ENCODE data around the gene USP9Y.

USP9Y gene

GRCh38 chrY:12784521-12784920 is 83.5 kb downstream of the USP9Y start:
- Histone ChIP-seq H3K4me1 (ENCODE audit: control insufficient read depth in 1 of 2, insufficient read depth in 2 of 2, low read length in 2 of 2) (no peaks in the 10 kb centered on the region), H3K27me3 (ENCODE audit: low read depth, low read length) (no peaks in the 10 kb centered on the region), H3K36me3 (ENCODE audit: control insufficient read depth in 1 of 2, insufficient read depth in 2 of 2, low read length in 2 of 2) (peaks cover 7 to 14% of the 10 kb centered on the region in 2 donors), H3K4me3 (ENCODE audit: low read depth in 1 of 2, low read length in 2 of 2) (no peak overlapping the region), H3K9me3 (ENCODE audit: control insufficient read depth in 1 of 2, low read length in 2 of 2) (no peaks in the 10 kb centered on the region), H3K27ac (ENCODE audit: low read length) (no peak overlapping the region)

- no peak overlapping the region for H3K4me3 ChIP-seq (ENCODE audit: low read depth in 1 of 2, low read length in 2 of 2)
- H3K4me1 ChIP-seq (ENCODE audit: control insufficient read depth in 1 of 2, insufficient read depth in 2 of 2, low read length in 2 of 2): no peaks in the 10 kb centered on the region
- H3K27ac ChIP-seq (ENCODE audit: low read length): no peak overlapping the region
- H3K9me3 ChIP-seq (ENCODE audit: control insufficient read depth in 1 of 2, low read length in 2 of 2): no peaks in the 10 kb centered on the region
- H3K36me3 ChIP-seq (ENCODE audit: control insufficient read depth in 1 of 2, insufficient read depth in 2 of 2, low read length in 2 of 2): peaks cover 0 to 6% of the 10 kb centered on the region in 2 donors
- no peaks in the 10 kb centered on the region for H3K27me3 ChIP-seq (ENCODE audit: low read depth, low read length)
Observed at GRCh38 chrY:12793999-12794398, 93.0 kb downstream of the USP9Y start.

GRCh38 chrY:12808046-12808445 is 107.0 kb downstream of the USP9Y start:
- Histone ChIP-seq H3K27me3 (ENCODE audit: low read depth, low read length) (no peaks in the 10 kb centered on the region), H3K4me3 (ENCODE audit: low read depth in 1 of 2, low read length in 2 of 2) (no peak overlapping the region), H3K9me3 (ENCODE audit: control insufficient read depth in 1 of 2, low read length in 2 of 2) (no peaks in the 10 kb centered on the region), H3K36me3 (ENCODE audit: control insufficient read depth in 1 of 2, insufficient read depth in 2 of 2, low read length in 2 of 2) (peaks cover 4 to 8% of the 10 kb centered on the region in 2 donors), H3K4me1 (ENCODE audit: control insufficient read depth in 1 of 2, insufficient read depth in 2 of 2, low read length in 2 of 2) (no peaks in the 10 kb centered on the region), H3K27ac (ENCODE audit: low read length) (no peak overlapping the region)

- Histone ChIP-seq H3K9me3 (ENCODE audit: control insufficient read depth in 1 of 2, low read length in 2 of 2) (no peaks in the 10 kb centered on the region), H3K4me3 (ENCODE audit: low read depth in 1 of 2, low read length in 2 of 2) (no peak overlapping the region), H3K36me3 (ENCODE audit: control insufficient read depth in 1 of 2, insufficient read depth in 2 of 2, low read length in 2 of 2) (peaks cover 4 to 8% of the 10 kb centered on the region in 2 donors), H3K27ac (ENCODE audit: low read length) (no peak overlapping the region), H3K27me3 (ENCODE audit: low read depth, low read length) (no peaks in the 10 kb centered on the region), H3K4me1 (ENCODE audit: control insufficient read depth in 1 of 2, insufficient read depth in 2 of 2, low read length in 2 of 2) (no peaks in the 10 kb centered on the region)
Observed at GRCh38 chrY:12809034-12809433, 108.0 kb downstream of the USP9Y start.

- no peak overlapping the region for H3K27ac ChIP-seq (ENCODE audit: low read length)
- H3K4me3 ChIP-seq (ENCODE audit: low read depth in 1 of 2, low read length in 2 of 2): no peak overlapping the region
- no peaks in the 10 kb centered on the region for H3K9me3 ChIP-seq (ENCODE audit: control insufficient read depth in 1 of 2, low read length in 2 of 2)
- H3K4me1 ChIP-seq (ENCODE audit: control insufficient read depth in 1 of 2, insufficient read depth in 2 of 2, low read length in 2 of 2): no peaks in the 10 kb centered on the region
- H3K36me3 ChIP-seq (ENCODE audit: control insufficient read depth in 1 of 2, insufficient read depth in 2 of 2, low read length in 2 of 2): no peaks in the 10 kb centered on the region
- H3K27me3 ChIP-seq (ENCODE audit: low read depth, low read length): no peaks in the 10 kb centered on the region
Observed at GRCh38 chrY:12823408-12823807, 122.4 kb downstream of the USP9Y start.

- H3K27me3 ChIP-seq (ENCODE audit: low read depth, low read length): no peaks in the 10 kb centered on the region
- H3K36me3 ChIP-seq (ENCODE audit: control insufficient read depth in 1 of 2, insufficient read depth in 2 of 2, low read length in 2 of 2): no peaks in the 10 kb centered on the region
- no peak overlapping the region for H3K4me3 ChIP-seq (ENCODE audit: low read depth in 1 of 2, low read length in 2 of 2)
- no peaks in the 10 kb centered on the region for H3K9me3 ChIP-seq (ENCODE audit: control insufficient read depth in 1 of 2, low read length in 2 of 2)
- H3K27ac ChIP-seq (ENCODE audit: low read length): no peak overlapping the region
- no peaks in the 10 kb centered on the region for H3K4me1 ChIP-seq (ENCODE audit: control insufficient read depth in 1 of 2, insufficient read depth in 2 of 2, low read length in 2 of 2)
Observed at GRCh38 chrY:12826791-12827190, 125.8 kb downstream of the USP9Y start.

- H3K4me1 ChIP-seq (ENCODE audit: control insufficient read depth in 1 of 2, insufficient read depth in 2 of 2, low read length in 2 of 2): no peaks in the 10 kb centered on the region
- H3K27me3 ChIP-seq (ENCODE audit: low read depth, low read length): no peaks in the 10 kb centered on the region
Observed at GRCh38 chrY:12833284-12833683, 132.3 kb downstream of the USP9Y start.

GRCh38 chrY:12837550-12837949 is 136.5 kb downstream of the USP9Y start:
- Histone ChIP-seq H3K27ac (ENCODE audit: low read length) (no peak overlapping the region), H3K36me3 (ENCODE audit: control insufficient read depth in 1 of 2, insufficient read depth in 2 of 2, low read length in 2 of 2) (peaks cover 0 to 4% of the 10 kb centered on the region in 2 donors), H3K9me3 (ENCODE audit: control insufficient read depth in 1 of 2, low read length in 2 of 2) (no peaks in the 10 kb centered on the region), H3K27me3 (ENCODE audit: low read depth, low read length) (no peaks in the 10 kb centered on the region), H3K4me1 (ENCODE audit: control insufficient read depth in 1 of 2, insufficient read depth in 2 of 2, low read length in 2 of 2) (no peaks in the 10 kb centered on the region), H3K4me3 (ENCODE audit: low read depth in 1 of 2, low read length in 2 of 2) (no peak overlapping the region)

More at GRCh38 chrY:12833284-12833683, 132.3 kb downstream of the USP9Y start:
- Histone ChIP-seq H3K27ac (ENCODE audit: low read length) (no peak overlapping the region), H3K4me3 (ENCODE audit: low read depth in 1 of 2, low read length in 2 of 2) (no peak overlapping the region), H3K36me3 (ENCODE audit: control insufficient read depth in 1 of 2, insufficient read depth in 2 of 2, low read length in 2 of 2) (no peaks in the 10 kb centered on the region), H3K9me3 (ENCODE audit: control insufficient read depth in 1 of 2, low read length in 2 of 2) (no peaks in the 10 kb centered on the region)

GRCh38 chrY:12841368-12841767 is 140.3 kb downstream of the USP9Y start:
- Histone ChIP-seq H3K36me3 (ENCODE audit: control insufficient read depth in 1 of 2, insufficient read depth in 2 of 2, low read length in 2 of 2) (peaks cover 0 to 4% of the 10 kb centered on the region in 2 donors), H3K27ac (ENCODE audit: low read length) (no peak overlapping the region), H3K27me3 (ENCODE audit: low read depth, low read length) (no peaks in the 10 kb centered on the region), H3K4me3 (ENCODE audit: low read depth in 1 of 2, low read length in 2 of 2) (no peak overlapping the region), H3K9me3 (ENCODE audit: control insufficient read depth in 1 of 2, low read length in 2 of 2) (no peaks in the 10 kb centered on the region), H3K4me1 (ENCODE audit: control insufficient read depth in 1 of 2, insufficient read depth in 2 of 2, low read length in 2 of 2) (no peaks in the 10 kb centered on the region)

GRCh38 chrY:12846793-12847192 is 145.8 kb downstream of the USP9Y start:
- H3K4me1 ChIP-seq (ENCODE audit: control insufficient read depth in 1 of 2, insufficient read depth in 2 of 2, low read length in 2 of 2): no peaks in the 10 kb centered on the region
- no peaks in the 10 kb centered on the region for H3K27me3 ChIP-seq (ENCODE audit: low read depth, low read length)
- H3K27ac ChIP-seq (ENCODE audit: low read length): no peak overlapping the region

GRCh38 chrY:12855791-12856275 is 154.8 kb downstream of the USP9Y start:
- no peak overlapping the region for H3K4me3 ChIP-seq (ENCODE audit: low read depth in 1 of 2, low read length in 2 of 2)
- H3K36me3 ChIP-seq (ENCODE audit: control insufficient read depth in 1 of 2, insufficient read depth in 2 of 2, low read length in 2 of 2): peaks cover 4 to 7% of the 10 kb centered on the region in 2 donors
- H3K9me3 ChIP-seq (ENCODE audit: control insufficient read depth in 1 of 2, low read length in 2 of 2): no peaks in the 10 kb centered on the region
- no peaks in the 10 kb centered on the region for H3K27me3 ChIP-seq (ENCODE audit: low read depth, low read length)
- no peak overlapping the region for H3K27ac ChIP-seq (ENCODE audit: low read length)
- no peaks in the 10 kb centered on the region for H3K4me1 ChIP-seq (ENCODE audit: control insufficient read depth in 1 of 2, insufficient read depth in 2 of 2, low read length in 2 of 2)

More at GRCh38 chrY:12846793-12847192, 145.8 kb downstream of the USP9Y start:
- Histone ChIP-seq H3K9me3 (ENCODE audit: control insufficient read depth in 1 of 2, low read length in 2 of 2) (no peaks in the 10 kb centered on the region), H3K4me3 (ENCODE audit: low read depth in 1 of 2, low read length in 2 of 2) (no peak overlapping the region), H3K36me3 (ENCODE audit: control insufficient read depth in 1 of 2, insufficient read depth in 2 of 2, low read length in 2 of 2) (peaks cover 0 to 4% of the 10 kb centered on the region in 2 donors)

- no peaks in the 10 kb centered on the region for H3K4me1 ChIP-seq (ENCODE audit: control insufficient read depth in 1 of 2, insufficient read depth in 2 of 2, low read length in 2 of 2)
- H3K27ac ChIP-seq (ENCODE audit: low read length): no peak overlapping the region
- H3K27me3 ChIP-seq (ENCODE audit: low read depth, low read length): no peaks in the 10 kb centered on the region
- H3K9me3 ChIP-seq (ENCODE audit: control insufficient read depth in 1 of 2, low read length in 2 of 2): no peaks in the 10 kb centered on the region
- H3K4me3 ChIP-seq (ENCODE audit: low read depth in 1 of 2, low read length in 2 of 2): no peak overlapping the region
- H3K36me3 ChIP-seq (ENCODE audit: control insufficient read depth in 1 of 2, insufficient read depth in 2 of 2, low read length in 2 of 2): no peaks in the 10 kb centered on the region
Observed at GRCh38 chrY:12867960-12868359, 166.9 kb downstream of the USP9Y start.
